Heart left ventricle (tissue), 16 donors: ENCODE data around the gene MDK. TPM values are rescaled to one million over a fixed set of nuclear protein-coding genes. Genes with fewer than 3 reads are reported as not detected.

Experiments
- ATAC-seq, 4 donors: fragments of 200-7000 bp; cut with Tn5 transposase; one replicate each; pipeline ENCODE4 v1.9.1; 2020 to 2022; ENCODE audit warnings: moderate library complexity in 4 of 4, mild to moderate bottlenecking in 3 of 4, moderate number of reproducible peaks in 1 of 4
- DNase-seq, 5 donors: peaks; one replicate each; pipeline ENCODE4 v3.0.0-alpha.2; 2020
- H3K27ac ChIP-seq, 12 donors: fragments of 200-600 bp; sonication (generic) in 4 of 12; one replicate each; pipeline versions ENCODE4 v1.5.0 to v1.8.0; 2016 to 2022; ENCODE audit warnings: mild to moderate bottlenecking in 2 of 12
- H3K27me3 ChIP-seq, 9 donors: fragments of 200-600 bp; sonication (generic) in 2 of 9; one replicate each; pipeline versions ENCODE4 v1.5.1 to v1.8.0; 2016 to 2022; ENCODE audit warnings: mild to moderate bottlenecking in 3 of 9
- H3K36me3 ChIP-seq, 9 donors: fragments of 200-600 bp; sonication (generic) in 2 of 9; one replicate each; pipeline versions ENCODE4 v1.5.0 to v1.8.0; 2018 to 2022; ENCODE audit warnings: mild to moderate bottlenecking in 2 of 9
- H3K4me1 ChIP-seq, 12 donors: fragments of 200-600 bp; sonication (generic) in 4 of 12; one replicate each; pipeline versions ENCODE4 v1.5.0 to v1.8.0; 2016 to 2022; ENCODE audit warnings: mild to moderate bottlenecking in 3 of 12
- H3K4me3 ChIP-seq, 12 donors: fragments of 200-600 bp; sonication (generic) in 4 of 12; one replicate each; pipeline versions ENCODE4 v1.5.0 to v1.8.0; 2017 to 2022; ENCODE audit warnings: mild to moderate bottlenecking in 9 of 12, moderate library complexity in 4 of 12
- H3K9me3 ChIP-seq, 12 donors: fragments of 200-600 bp; sonication (generic) in 4 of 12; one replicate each; pipeline versions ENCODE4 v1.5.0 to v1.8.0; 2016 to 2022; ENCODE audit warnings: mild to moderate bottlenecking in 1 of 12
- CTCF ChIP-seq, 12 donors: fragments of 200-600 bp; sonication (generic) in 4 of 12; IDR thresholded peaks; one replicate each; pipeline versions ENCODE4 v1.5.0 to v1.8.0; 2018 to 2022; ENCODE audit warnings: antibody characterized with exemption in 12 of 12, mild to moderate bottlenecking in 5 of 12
- POLR2A ChIP-seq, 2 donors: fragments of 450-650 bp; IDR thresholded peaks; one replicate each; pipeline ENCODE4 v1.6.1; 2017; ENCODE audit warnings: antibody characterized with exemption in 2 of 2, mild to moderate bottlenecking in 2 of 2, moderate library complexity in 2 of 2
- WGBS, 4 donors: extraction: QIAGEN DNeasy Blood & Tissue Kit in 2 of 4; methylation state at CpG; one replicate each; pipeline versions ENCODE4 v1.1.5 to v1.1.7; 2013 to 2018; 5-methylcytosine and 5-hydroxymethylcytosine counted together
- intact Hi-C, 10 donors: fragments of 100-400 bp; cut with DNase I; formaldehyde crosslinking; loops; one replicate each; pipeline versions ENCODE4 v1.11.1 to v1.14.2; 2022
- microRNA-seq, 4 donors: library from miRNA; unstranded; fragments of <30 nt; microRNA quantifications; one replicate each; pipeline versions ENCODE4 to v1.2.0, GENCODE V29; 2017 to 2020
- polyA plus RNA-seq, 2 donors: library from polyadenylated mRNA; stranded (reverse); fragments of 200-250 nt; gene quantifications; one replicate each; pipeline ENCODE4 v1.2.3, GENCODE V29; 2013
- total RNA-seq, 9 donors: library from RNA; depleted of rRNA in 2 of 9; stranded (reverse); fragments of >200 nt in 2 of 9; fragmentation: NEBNext Ultra II Directional in 3 of 9; extraction: Animal tissue kit (Norgen Biotek cat#: 25700) in 3 of 9; gene quantifications; one replicate each; pipeline versions ENCODE4 v1.1.0 to v1.2.4, GENCODE V29; 2016 to 2023
- donor health status: ischemic (EF 13 %, LVEDD 7.1; RV severe dilation, severe dysfunction).
- donor health status: healthy with polysubstance abuse.
- donor health status: DM: no; HTN: yes; CAD: no.
- donor health status: DM: no; HTN: no; CAD: no.
- donor health status: ischemic (EF 25% LVEDD 6.9; RV normal size, moderate dysfunction).
- donor health status: ischemic (EF 25% LVEDD 5.7; RV mildly dilated, moderate dysfunction).
- donor health status: healthy.
- donor health status: DM: yes; HTN: yes; CAD: no.
- donor health status: ischemic (EF 35%, LVEDD 5.7; RV mildly dilated, moderate dysfunction).
- donor health status: nonischemic (EF 11% LVEDD 7.7; RV severe dilation, severe dysfunction).
- donor health status: DM: yes; HTN: yes; CAD: no.
- donor health status: PGD.
- donor health status: ischemic (EF 29% LVEDD 5.4; RV normal size, mild dysfunction).
- donor health status: nonischemic (EF 23%, LVEDD 6.1; RV moderate dilation, normal function).

Gene MDK
- total and polyA plus RNA-seq, 11 donors = 1.9 to 26.5 (median 5.4) TPM

GRCh38 chr11:46426233-46426991 lies 44.9 kb downstream of the MDK start:
- no peak for DNase-seq
- Histone ChIP-seq H3K27me3 (no peaks in the 10 kb centered on the region), H3K27ac (no peak overlapping the region), H3K36me3 (peaks cover 0 to 63% (median 56%) of the 10 kb centered on the region in 9 donors), H3K9me3 (no peaks in the 10 kb centered on the region), H3K4me1 (peaks cover 0 to 2% (median 0%) of the 10 kb centered on the region in 12 donors), H3K4me3 (no peak overlapping the region)
- TF ChIP-seq POLR2A (IDR thresholded peaks at IDR 0.05) (no peak), CTCF (IDR thresholded peaks at IDR 0.05) (no peak)
- no peak for ATAC-seq
- intact Hi-C loops = no loop called here
- 77 to 84% (median 81%) methylated on average over 4 of the region's 4 CpGs for WGBS, 4 donors

- no peak for ATAC-seq
- Histone ChIP-seq H3K4me3 (no peak overlapping the region), H3K9me3 (no peaks in the 10 kb centered on the region), H3K27ac (no peak overlapping the region), H3K36me3 (peaks cover 0 to 63% (median 58%) of the 10 kb centered on the region in 9 donors), H3K27me3 (no peaks in the 10 kb centered on the region), H3K4me1 (no peaks in the 10 kb centered on the region)
- TF ChIP-seq POLR2A (IDR thresholded peaks at IDR 0.05) (no peak), CTCF (IDR thresholded peaks at IDR 0.05) (no peak)
- DNase-seq = no peak
- intact Hi-C loops = no loop called here
- 89 to 91% (median 90%) methylated on average over 9 of the region's 9 CpGs for WGBS, 4 donors
Measured at GRCh38 chr11:46427364-46427763, 45.9 kb downstream of the MDK start.

- H3K27me3 ChIP-seq = no peaks in the 10 kb centered on the region
- ATAC-seq = no peak
- H3K4me3 ChIP-seq = no peak overlapping the region
- H3K9me3 ChIP-seq = no peaks in the 10 kb centered on the region
- peaks cover 0 to 80% (median 69%) of the 10 kb centered on the region in 9 donors for H3K36me3 ChIP-seq
- TF ChIP-seq POLR2A (IDR thresholded peaks at IDR 0.05) (no peak), CTCF (IDR thresholded peaks at IDR 0.05) (no peak)
- H3K4me1 ChIP-seq = peaks cover 0 to 1% (median 0%) of the 10 kb centered on the region in 12 donors
- no peak overlapping the region for H3K27ac ChIP-seq
- 92 to 97% (median 94%) methylated on average over 3 of the region's 3 CpGs for WGBS, 4 donors
- no peak for DNase-seq
- intact Hi-C loops = no loop called here
Measured at GRCh38 chr11:46429717-46430116, 48.2 kb downstream of the MDK start.

- Histone ChIP-seq H3K27ac (no peak overlapping the region), H3K4me1 (peaks cover 0 to 16% (median 6%) of the 10 kb centered on the region in 12 donors), H3K4me3 (no peak overlapping the region), H3K36me3 (peaks cover 0 to 79% (median 68%) of the 10 kb centered on the region in 9 donors), H3K27me3 (no peaks in the 10 kb centered on the region), H3K9me3 (no peaks in the 10 kb centered on the region)
- intact Hi-C loops = no loop called here
- ATAC-seq = peak in 3 of 4 donors; percentile 28 to 57 (median 47)
- no peak for DNase-seq
- TF ChIP-seq CTCF (IDR thresholded peaks at IDR 0.05) = no peak
- no peak for TF ChIP-seq POLR2A (IDR thresholded peaks at IDR 0.05)
Measured at GRCh38 chr11:46431211-46431610, 49.7 kb downstream of the MDK start.

Small RNA genes within 50 kb of the gene (microRNA-seq; reads per million reads assigned to microRNA genes)
- gene MIR4688 = 0 to 0.77 (median 0.03) reads per million in 4 donors

Other genes with a start within 250 kb of the MDK start
- gene CREB3L1, start 104.0 kb upstream of the MDK start, total RNA-seq = 10 to 100 TPM; 15.5 to 31.9 (median 23.3) TPM
- gene CREB3L1, start 104.0 kb upstream of the MDK start, polyA plus RNA-seq = 10 to 100 TPM in 1 of 2 donors, 1 to 10 TPM in 1; 7.4 to 30.9 TPM
- 100 to 1,000 TPM in 1 of 9 donors, 10 to 100 TPM in 8; 57.9 to 114 (median 62.5) TPM for gene DGKZ, start 34.2 kb upstream of the MDK start, total RNA-seq
- 10 to 100 TPM; 41.7 to 59.5 TPM for gene DGKZ, start 34.2 kb upstream of the MDK start, polyA plus RNA-seq
- under 1 TPM in 3 of 9 donors, not detected in 6; 0.15 to 0.27 (median 0.20) TPM for gene CHRM4, start 10.1 kb downstream of the MDK start, total RNA-seq
- gene CHRM4, start 10.1 kb downstream of the MDK start, polyA plus RNA-seq = under 1 TPM in 1 of 2 donors, not detected in 1; 0.08 TPM
- 10 to 100 TPM; 13.3 to 23.5 (median 16.7) TPM for gene AMBRA1, start 212.4 kb downstream of the MDK start, total RNA-seq
- 10 to 100 TPM in 1 of 2 donors, 1 to 10 TPM in 1; 5.6 to 11.0 TPM for gene AMBRA1, start 212.4 kb downstream of the MDK start, polyA plus RNA-seq
- gene HARBI1, start 235.6 kb downstream of the MDK start, total RNA-seq = 1 to 10 TPM; 2.5 to 4.5 (median 3.5) TPM
- gene HARBI1, start 235.6 kb downstream of the MDK start, polyA plus RNA-seq = 1 to 10 TPM; 2.1 to 3.8 TPM
- gene ATG13, start 235.9 kb downstream of the MDK start, total RNA-seq = 10 to 100 TPM; 38.8 to 74.8 (median 48.7) TPM
- gene ATG13, start 235.9 kb downstream of the MDK start, polyA plus RNA-seq = 10 to 100 TPM; 26.7 to 50.7 TPM